GM19455 (cell line): Measurements from ENCODE around the gene RIMS3.

Experiments
- ATAC-seq: cut with Tn5 transposase; IDR thresholded peaks from one replicate; pipeline ENCODE4 v1.9.1; 2021; ENCODE audit not compliant: unreplicated experiment

The RIMS3 gene

GRCh38 chr1:40691538-40692428, 26.3 kb upstream of the RIMS3 start, which contains the start of gene NFYC:
Gene NFYC, plus strand, starts transcription at chr1:40691704. Its CDS starts 47,140 bp downstream, at chr1:40738844.
- ATAC-seq, result peak; percentile 79

DNA sequence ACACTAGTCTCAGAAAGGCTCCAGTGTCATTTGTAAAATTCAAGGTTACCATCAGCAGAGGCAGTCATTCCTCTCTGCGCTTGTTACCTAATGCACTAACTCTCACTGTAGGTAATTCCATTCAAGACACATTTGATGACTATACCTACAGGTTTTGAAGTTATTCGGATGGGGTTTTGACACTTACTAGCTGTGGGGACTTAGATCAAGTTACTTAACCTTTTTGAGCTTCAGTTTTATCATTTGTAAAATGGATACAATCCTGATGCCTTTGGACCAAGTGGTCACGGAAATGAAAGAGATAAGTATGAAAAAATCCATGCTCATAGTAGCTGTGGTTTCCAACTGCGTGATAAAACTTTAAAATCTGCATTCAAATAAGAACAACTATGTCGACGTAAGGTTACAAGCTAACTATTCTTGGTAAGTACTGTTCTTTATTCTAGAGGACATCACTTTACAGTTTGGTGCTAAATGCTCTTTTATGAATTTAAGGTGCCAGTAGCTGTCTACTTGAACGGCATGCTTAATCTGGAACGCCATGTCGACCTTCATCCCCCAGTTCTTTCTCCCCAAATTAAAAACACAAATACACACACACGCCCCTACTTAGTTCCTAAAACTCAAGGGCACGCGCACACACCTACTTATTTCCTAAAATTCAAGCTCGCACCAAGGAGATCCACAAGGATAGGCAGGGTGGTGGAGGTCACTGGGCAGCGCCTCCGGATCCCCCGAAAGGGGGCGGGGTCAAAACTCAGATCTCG, 25.5 kb upstream of the RIMS3 start:
- ATAC-seq, result no peak

DNA sequence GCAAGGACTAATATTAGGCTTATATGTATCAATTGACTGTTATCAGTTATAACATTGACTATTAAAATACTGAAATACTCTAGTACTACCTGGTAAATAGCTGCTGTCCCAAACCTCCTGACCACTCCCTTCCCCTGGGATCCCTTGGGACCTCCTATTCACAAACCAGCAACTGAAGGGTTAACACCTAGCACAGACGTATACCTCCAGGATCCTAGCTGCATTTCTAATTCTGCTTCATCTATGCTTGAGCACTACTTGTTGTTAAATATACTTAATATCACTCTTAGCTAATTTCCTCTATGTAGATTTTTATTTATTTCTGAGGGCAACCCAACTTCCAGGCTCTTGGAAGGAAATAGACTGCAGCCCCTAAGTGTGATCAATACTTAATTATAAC, 24.3 kb upstream of the RIMS3 start:
- ATAC-seq, result no peak

GRCh38 chr1:40687661-40688060, 22.2 kb upstream of the RIMS3 start:
- ATAC-seq, result no peak

DNA sequence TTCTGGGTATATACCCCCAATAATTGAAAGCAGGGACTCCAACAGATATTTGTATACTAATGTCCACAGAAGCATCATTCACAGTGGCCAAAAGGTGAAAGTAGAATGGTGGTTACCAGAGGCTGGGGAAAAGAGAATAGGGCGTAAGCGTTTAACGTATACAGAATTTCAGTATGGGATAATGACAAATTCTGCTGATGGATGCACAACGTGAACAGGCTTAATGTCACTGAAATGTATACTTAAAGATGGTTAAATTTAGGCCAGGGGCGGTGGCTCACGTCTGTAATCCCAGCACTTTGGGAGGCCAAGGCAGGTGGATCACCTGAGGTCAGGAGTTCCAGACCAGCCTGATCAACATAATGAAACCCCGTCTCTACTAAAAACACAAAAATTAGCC, 21.6 kb upstream of the RIMS3 start:
- ATAC-seq, result no peak

DNA sequence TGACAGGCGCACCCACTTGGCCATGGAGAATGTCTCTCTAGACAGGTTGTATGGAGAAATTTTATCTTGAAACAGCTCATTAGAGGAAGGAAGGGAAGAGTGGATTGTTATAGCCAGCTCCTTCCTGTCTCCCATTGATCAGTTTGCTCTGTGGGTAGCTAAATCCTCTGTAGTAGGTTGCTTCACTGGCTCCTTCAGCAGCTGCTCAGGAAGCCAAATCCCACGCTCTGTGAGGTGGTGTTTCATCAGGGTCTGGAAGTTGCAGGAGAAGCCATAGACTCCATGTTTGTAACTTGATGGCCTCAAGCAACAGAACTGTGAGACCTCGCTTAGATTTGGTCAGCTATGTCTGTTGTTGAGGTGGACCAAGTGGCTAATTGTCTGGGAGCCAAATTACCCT, 19.2 kb upstream of the RIMS3 start:
- no peak for ATAC-seq

GRCh38 chr1:40679165-40679953, 13.9 kb upstream of the RIMS3 start:
- ATAC-seq, result no peak

DNA sequence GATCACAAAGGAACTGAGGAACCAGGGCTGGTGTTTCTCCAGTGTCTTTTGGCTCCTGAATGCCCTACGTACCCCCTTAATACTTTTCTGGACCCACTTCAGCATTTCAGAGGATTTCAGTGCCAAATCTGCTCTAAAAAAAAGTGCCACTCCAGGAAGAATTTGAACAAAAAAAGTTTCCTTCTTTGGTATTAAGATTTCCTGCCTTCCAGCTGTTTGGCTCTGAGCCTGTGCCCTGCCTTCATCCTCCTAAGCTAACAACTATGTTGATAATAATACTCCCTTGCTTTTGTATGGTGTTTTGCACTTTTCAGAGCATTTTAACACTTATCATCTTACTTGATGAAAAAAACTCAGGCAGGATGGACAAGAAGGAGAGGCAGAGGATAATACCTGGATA, 11.0 kb upstream of the RIMS3 start:
- ATAC-seq, result no peak

DNA sequence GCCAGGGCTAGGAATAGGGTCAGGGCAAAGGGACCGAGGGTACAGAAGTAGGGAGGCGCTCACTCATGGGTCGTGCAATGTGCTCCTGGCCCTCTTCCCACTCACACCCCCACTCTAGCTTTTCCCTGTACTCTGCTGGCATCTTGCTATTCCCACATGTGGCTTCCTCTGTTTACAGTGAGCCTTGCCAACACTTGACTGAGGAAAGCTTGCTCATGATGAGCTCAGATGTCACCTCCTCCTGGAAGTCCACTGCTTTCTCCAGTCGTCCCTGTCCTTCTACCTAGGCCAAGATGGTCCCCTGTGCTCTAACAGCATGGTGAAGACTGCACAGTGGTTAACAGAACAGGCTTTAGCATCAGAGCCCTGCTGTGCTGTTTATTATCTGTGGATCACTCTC, 8.0 kb upstream of the RIMS3 start:
- ATAC-seq, result no peak

- ATAC-seq, result peak; percentile 50
Observed at GRCh38 chr1:40668769-40669525, 3.5 kb upstream of the RIMS3 start.

DNA sequence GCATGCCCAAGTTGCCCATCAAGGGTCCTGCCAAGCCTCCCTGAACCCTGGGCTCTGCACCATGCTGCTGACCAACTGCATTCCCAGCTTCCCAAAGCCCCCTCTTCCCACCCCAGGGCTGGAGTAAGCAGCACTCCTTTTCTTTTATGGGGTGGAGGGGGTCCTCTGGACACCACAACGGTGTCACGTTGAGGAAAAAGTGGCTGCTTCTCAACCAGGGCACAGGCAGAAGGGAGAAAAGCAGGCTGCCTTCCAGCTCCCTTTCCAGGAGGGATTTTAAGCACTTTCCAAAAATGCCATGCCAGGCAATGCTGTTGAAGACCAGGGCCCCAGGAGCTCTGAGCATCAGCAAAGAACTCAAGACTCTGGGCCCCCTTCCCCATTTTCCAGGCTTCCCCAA, 691 bp downstream of the RIMS3 start:
- ATAC-seq, result no peak

- ATAC-seq, result no peak
Observed at GRCh38 chr1:40664167-40664537, 1.3 kb downstream of the RIMS3 start.

DNA sequence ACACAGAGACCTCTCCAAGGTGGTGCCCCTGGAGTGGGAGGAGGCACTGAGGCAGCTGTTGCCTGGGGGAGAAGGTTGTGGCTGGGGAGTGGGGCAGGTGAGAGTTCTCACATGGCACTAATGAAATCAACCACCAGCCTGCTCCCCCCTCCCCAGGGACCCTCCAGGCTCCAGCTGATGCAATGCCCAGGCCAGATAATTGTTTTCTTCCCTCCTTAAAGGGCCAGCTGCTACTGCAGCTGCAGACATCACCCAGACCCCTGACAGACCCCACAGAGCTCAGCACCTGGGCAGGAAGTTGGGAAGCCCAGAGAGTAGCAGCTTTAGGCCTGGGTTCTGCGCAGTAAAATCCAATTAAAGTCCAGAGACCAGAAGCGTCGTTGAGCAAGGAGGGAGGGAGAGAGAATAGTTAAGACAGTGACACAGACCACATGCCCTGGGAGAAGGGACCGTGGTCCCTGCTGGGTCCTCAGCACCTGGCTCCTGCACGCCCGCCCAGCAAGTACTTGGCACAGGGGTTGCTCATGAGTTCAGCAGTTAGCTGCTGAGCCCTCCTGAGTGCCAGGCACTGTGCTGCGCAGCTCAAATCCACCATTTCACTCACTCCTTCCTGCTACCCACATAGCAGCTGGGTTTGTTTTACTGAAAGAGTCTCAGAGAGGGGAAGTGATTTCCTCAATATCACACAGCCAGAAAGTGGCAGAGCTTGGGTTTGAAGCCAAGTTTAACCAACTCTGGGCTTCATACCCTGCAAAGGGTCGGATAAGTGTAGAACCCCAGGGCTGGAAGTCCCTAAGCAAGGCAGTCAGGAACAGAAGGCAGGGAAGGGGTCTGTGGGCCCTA, 1.9 kb downstream of the RIMS3 start:
- ATAC-seq, result no peak

DNA sequence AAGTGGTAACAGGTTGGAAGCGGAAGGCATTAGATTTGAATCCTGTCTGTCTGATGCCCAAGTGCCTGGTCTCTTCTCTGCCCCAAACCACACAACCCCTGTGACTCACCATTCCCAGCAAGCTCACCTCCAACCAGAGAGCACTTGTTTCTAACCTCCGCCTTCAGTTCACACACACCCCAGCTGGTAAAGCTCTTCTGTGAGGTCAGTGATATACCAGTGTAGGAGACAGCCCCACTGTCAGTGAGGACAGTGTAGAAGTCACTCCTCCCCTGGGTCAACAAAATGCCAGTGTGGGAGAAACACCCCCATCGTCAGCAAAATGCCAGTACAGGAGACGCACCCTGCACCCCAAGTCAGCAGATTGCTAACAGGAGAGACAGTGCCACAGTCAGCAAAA, 2.6 kb downstream of the RIMS3 start:
- no peak for ATAC-seq

DNA sequence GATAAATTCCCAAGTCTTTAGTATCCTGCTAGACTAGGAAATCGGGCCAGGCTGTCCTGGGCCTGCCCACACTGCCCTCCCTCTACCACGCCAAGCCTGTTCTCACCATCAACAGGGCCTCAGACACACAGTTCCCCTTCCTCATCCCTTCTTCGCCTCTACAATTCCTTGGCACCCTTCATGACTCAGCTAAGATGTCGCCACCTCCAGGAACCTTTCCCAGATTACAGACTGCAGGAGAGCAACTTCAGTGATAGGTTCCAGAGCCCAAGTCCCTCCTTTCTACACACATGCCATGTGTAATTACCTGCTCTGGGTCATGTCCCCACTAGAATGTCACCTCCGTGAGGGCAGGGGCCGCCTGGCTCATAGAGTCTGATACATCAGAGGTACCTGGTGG, 3.3 kb downstream of the RIMS3 start:
- no peak for ATAC-seq

DNA sequence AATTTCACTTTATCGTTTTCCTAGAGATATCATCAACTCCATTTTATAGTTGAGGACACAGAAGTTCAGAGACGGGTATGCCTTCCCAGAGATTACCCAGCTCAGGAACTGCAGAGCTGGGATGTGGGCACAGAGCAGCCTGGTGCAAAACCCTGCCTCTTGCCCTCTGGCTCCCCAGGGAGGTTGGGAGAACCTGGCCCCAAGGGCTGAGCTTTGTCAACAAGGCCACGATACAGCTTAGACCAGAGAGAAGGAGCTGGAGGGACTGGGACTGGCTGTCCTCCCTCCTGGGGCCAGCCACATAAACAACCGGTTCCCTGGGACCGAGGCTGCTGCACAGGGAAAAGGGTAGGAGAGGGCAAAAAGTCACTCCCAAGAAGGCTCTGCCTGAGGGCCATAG, 3.8 kb downstream of the RIMS3 start:
- ATAC-seq, result no peak

- no peak for ATAC-seq
Observed at GRCh38 chr1:40659649-40659947, 5.9 kb downstream of the RIMS3 start.

GRCh38 chr1:40658751-40659648, 6.5 kb downstream of the RIMS3 start:
- no peak for ATAC-seq

DNA sequence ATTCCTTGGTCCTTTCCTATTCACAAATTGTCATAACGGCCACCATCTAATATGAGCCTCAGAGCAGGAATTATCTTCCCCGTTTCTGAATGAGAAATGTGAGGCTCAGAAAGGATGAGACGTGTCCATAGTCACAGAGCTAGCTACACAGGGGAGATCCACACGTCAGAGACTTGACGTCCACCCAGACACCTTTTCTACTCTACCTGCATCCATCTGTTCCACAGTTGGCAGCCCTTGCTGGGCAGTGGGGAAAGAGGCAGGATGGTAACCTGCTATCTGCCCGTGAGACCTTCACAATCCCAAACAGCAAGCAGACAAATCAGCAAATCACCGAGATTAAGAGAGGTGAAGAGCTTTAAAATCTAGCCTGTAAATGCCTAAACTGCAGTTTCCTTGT, 8.4 kb downstream of the RIMS3 start:
- ATAC-seq, result no peak
